Measurements from ENCODE around the gene CBY1. TPM values are rescaled to one million over a fixed set of nuclear protein-coding genes. Genes with fewer than 3 reads are reported as not detected.

The CBY1 gene
- total RNA-seq, 1 experiment from 2014 or later, result 28.3 TPM

DNA sequence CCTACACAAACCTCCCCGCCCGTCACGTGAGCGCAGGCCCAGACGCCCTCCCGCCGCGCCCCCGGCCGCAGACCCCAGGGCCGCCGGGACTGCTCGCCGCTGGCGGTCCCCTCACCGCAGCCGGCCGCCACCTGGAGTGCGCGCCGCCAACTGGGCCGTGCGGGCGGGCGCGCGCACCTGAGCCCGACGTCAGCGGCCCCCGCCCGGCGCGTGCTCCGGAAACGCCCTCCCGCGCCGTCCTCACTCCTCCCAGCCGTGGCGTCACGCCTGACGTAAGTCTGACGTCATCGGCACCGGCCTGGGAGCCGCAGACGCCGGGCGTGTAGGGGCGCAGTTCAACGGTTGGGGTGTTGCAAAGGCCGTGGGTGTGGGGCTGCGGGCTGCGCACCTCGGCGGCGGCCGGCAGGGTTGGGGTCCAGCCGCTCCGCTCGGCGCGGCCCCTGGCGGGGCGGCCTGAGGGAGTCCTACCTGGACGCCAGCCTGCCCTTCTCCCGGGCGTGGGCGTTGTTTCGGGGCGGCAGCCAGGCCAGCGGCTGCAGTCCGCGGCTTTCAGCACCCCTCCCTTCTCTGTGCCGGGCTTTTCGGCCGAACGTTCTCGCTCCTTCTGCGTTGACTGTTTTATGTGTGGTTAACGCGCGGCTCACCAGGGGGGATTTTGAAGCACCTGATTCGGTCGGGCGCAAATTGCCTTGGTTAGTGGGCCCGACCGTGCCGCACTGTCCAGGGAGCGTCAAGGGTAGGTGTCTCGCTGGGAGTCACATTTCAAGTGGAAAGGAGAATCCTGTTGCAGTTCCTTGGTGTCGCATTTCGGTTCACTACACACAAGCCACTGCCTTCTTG is 44.6 kb downstream of the CBY1 start, which contains the start of gene JOSD1:
JOSD1 (minus strand) TSS at position 155 of the 840 bp plus-strand sequence. CDS start 956 bp downstream, outside the sequence.
- BruUV-seq (replicated peaks), result TSS peak; percentile 77
- Histone ChIP-seq H3K27me3 (replicated peaks; ENCODE audit: control insufficient read depth, insufficient read depth, low read length) (no peaks in the 10 kb centered on the region), H3K4me3 (ENCODE audit: low read depth, low read length) (peak within 1 kb of the TSS; percentile 88), H3K9me3 (no peaks in the 10 kb centered on the region), H3K4me1 (peaks cover 31% of the 10 kb centered on the region), H3K36me3 (ENCODE audit: control insufficient read depth, insufficient read depth, low read length) (peaks cover 2% of the 10 kb centered on the region; the same call in 1 of the 2 replicates)
- POLR2A ChIA-PET, result no interaction called here
- DNase-seq, result peak; percentile 94 to 97
- H3K36me3 Mint-ChIP-seq (ENCODE audit: insufficient read depth, unreplicated experiment), result peaks cover 64% of the 10 kb centered on the region
- no peaks in the 10 kb centered on the region for H3K27me3 Mint-ChIP-seq (ENCODE audit: insufficient read depth, unreplicated experiment)
- H3K9me3 Mint-ChIP-seq (ENCODE audit: unreplicated experiment), result no peaks in the 10 kb centered on the region
- CTCF ChIA-PET, result no interaction called here
- peak within 1 kb of the TSS; percentile 87 for H3K4me3 Mint-ChIP-seq (ENCODE audit: unreplicated experiment)
- TF ChIP-seq CTCF (IDR thresholded peaks at IDR 0.05; ENCODE audit: insufficient read depth in 1 of 2, low read depth in 1 of 2, low read length in 1 of 2, severe bottlenecking in 1 of 2, unreplicated experiment in 1 of 2), result peak in 1 of 2 experiments; percentile 13
- H3K27ac Mint-ChIP-seq (ENCODE audit: unreplicated experiment), result peak within 1 kb of the TSS; percentile 95
- intact Hi-C loops (cut with micrococcal nuclease; ENCODE audit: unreplicated experiment), result no loop called here
- peaks cover 16% of the 10 kb centered on the region for H3K4me1 Mint-ChIP-seq (ENCODE audit: low read depth, unreplicated experiment)

GRCh38 chr22:38704654-38705234 is 48.3 kb downstream of the CBY1 start:
- H3K4me1 Mint-ChIP-seq (ENCODE audit: low read depth, unreplicated experiment), result peaks cover 9% of the 10 kb centered on the region
- ChIA-PET CTCF (interaction anchor here (0.6 kb wide), 1 partner anchor 9 kb away, joined by 3 read pairs; no protein-coding TSS in a partner anchor), POLR2A (interaction anchor here (0.6 to 1.6 kb wide), 3 partner anchors 8 to 194 kb away, joined by 17 to 21 read pairs (median 19); partner anchors contain the start of gene TOMM22)
- no peaks in the 10 kb centered on the region for H3K36me3 ChIP-seq (ENCODE audit: control insufficient read depth, insufficient read depth, low read length)
- H3K9me3 Mint-ChIP-seq (ENCODE audit: unreplicated experiment), result no peaks in the 10 kb centered on the region
- H3K4me1 ChIP-seq, result peaks cover 13% of the 10 kb centered on the region
- H3K27me3 ChIP-seq (replicated peaks; ENCODE audit: control insufficient read depth, insufficient read depth, low read length), result no peaks in the 10 kb centered on the region
- H3K36me3 Mint-ChIP-seq (ENCODE audit: insufficient read depth, unreplicated experiment), result peaks cover 37% of the 10 kb centered on the region
- H3K4me3 ChIP-seq (ENCODE audit: low read depth, low read length), result peak overlapping the region; percentile 38
- H3K27me3 Mint-ChIP-seq (ENCODE audit: insufficient read depth, unreplicated experiment), result no peaks in the 10 kb centered on the region
- DNase-seq, result no peak
- no peak for TF ChIP-seq CTCF (IDR thresholded peaks at IDR 0.05; ENCODE audit: insufficient read depth in 1 of 2, low read depth in 1 of 2, low read length in 1 of 2, severe bottlenecking in 1 of 2, unreplicated experiment in 1 of 2)
- BruUV-seq (replicated peaks), result no TSS peak
- H3K4me3 Mint-ChIP-seq (ENCODE audit: unreplicated experiment), result peak overlapping the region; percentile 89
- peak overlapping the region; percentile 88 for H3K27ac Mint-ChIP-seq (ENCODE audit: unreplicated experiment)
- no peaks in the 10 kb centered on the region for H3K9me3 ChIP-seq
- intact Hi-C loops (cut with micrococcal nuclease; ENCODE audit: unreplicated experiment), result loop anchor here (1.0 to 5.0 kb wide), 2 partner anchors 10 to 53 kb away; partner anchors contain the start of gene SUN2
